LoVo (cell line): ENCODE measurements around the gene VAV3.
A peak's percentile ranks its signal among the peaks of the same experiment; 100 is the strongest.
"Not testable (repeated sequence)": the region's sequence is repeated elsewhere in the genome, so short reads cannot be mapped to it uniquely, and the experiment has no call there.

Experiments
- DNase-seq: peaks from one replicate; pipeline ENCODE4 v3.0.0-alpha.2; 2016; ENCODE audit warnings: low spot score

Gene VAV3

DNA sequence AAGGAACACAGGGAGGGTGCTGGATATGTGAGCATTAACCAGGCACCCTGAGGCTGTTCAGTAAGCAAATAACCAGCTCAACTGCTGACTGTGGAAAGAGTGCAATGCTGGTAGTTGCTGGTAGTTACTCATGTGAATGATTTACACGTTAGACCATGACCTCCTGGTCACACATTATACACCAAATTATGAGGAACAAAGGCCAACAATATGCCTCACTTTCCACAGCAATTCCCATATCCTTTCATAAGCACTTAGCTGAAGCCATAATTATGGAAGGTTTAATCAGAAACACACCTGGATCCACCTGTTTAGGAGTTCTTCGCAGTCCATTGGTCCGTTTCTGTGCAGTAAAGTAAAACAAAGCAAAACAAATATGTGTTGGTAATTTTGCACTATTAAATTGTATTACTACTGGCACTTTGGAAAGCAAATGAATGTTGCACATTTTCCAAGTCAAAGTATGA lies 281.8 kb downstream of the VAV3 start:
- peak; percentile 37 for DNase-seq

GRCh38 chr1:107682467-107682866 lies 282.5 kb downstream of the VAV3 start:
- peak; percentile 65 for DNase-seq

- no peak for DNase-seq
These were observed 283.9 kb downstream of the VAV3 start for GRCh38 chr1:107681001-107681479.

DNA sequence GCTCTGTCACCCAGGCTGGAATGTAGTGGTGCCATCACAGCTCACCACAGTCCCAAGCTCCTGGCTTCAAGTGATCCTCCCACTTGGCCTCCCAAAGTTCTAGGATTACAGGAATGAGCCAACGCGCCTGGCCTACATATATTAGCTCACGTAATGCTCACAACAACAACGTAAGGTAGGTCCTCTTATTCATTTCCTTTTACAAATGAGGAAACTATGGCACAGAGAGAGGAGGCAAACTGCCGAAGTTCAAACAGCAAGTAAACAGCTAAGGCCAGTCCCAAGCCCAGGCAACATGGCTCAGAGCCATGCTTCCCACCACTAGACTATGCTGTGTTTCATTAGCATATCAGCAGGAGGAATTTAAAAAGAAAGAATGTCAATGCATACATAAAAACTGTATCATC lies 284.4 kb downstream of the VAV3 start:
- DNase-seq, result no peak

DNA sequence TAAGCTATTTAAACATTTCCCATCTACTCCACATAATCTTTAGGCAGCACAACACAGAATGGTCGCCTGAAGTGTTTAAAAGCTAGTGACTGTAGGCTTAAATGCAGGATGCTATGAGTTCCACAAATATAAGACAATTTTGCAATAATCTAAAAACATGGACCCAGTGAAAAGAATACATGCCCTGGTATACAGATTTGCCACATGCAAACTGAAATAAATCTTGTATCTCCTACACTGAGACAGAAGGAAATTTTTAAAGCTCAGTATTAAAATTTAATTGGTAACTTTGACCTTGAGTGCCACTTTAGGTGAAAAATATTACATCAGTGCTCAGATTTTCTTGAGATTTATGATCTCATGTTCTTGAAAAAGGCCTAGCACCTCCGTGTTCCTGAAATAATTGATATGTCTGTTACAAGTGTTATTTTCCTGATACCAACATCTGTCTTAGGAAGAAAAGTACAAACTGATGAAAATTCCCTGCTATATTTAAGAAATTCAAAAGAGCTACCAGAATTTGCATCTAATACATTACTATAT lies 285.5 kb downstream of the VAV3 start:
- no peak for DNase-seq

DNA sequence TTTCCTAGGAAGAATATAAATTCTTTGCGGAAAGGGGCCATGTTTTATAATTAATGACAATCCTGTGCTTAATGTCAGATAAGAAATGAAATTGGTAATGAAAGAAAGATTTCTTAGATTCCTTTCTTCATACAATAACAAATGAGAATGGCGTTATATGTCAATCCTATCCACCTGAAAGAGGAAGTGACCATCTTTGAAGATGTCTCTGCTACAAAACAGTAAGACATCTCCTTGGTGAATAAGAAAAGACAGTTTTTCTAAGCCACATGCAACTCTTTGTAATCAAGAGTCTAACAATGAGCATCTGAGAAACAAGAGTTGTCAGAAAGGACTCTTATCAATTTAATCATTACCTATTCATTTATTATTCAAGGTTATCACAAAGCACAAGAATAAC lies 286.0 kb downstream of the VAV3 start:
- no peak for DNase-seq

DNA sequence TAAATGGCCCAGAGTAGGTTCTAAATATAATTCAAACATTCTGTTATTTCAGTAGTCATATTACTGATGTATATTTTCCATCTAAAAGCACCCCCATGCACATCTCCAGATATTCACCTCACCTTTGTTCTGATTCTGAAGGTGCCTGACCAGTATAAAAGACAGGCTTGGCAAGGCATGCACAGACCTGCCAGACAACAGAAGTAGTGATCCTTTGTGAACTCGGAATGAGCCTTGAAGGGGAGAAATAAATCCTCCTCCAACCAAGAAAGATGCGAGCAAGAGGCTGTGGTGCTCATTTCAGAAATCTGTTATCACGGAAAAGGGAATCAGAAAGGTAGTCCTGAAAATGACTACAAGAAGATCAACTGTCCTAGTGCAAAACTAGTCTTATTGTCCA lies 287.3 kb downstream of the VAV3 start:
- no peak for DNase-seq

DNA sequence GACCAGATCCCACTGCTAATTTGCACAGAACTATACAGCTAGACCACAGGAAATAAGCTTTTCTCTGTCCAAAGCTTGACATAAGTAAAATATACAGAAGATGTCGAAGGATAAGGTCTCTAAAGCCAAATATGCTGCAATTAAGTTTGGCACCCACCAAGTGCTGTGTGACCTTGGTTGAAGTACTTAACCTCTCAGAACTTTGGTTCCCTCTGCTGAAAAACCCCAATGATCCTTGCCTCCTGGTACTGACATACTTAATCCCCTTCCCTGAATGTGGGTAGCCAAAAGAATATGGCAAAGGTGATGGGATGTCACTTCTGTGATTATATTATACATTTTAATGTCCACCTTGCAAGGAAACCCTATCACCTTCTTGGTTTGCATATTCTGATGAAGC lies 290.5 kb downstream of the VAV3 start:
- no peak for DNase-seq

GRCh38 chr1:107673006-107673405 lies 292.0 kb downstream of the VAV3 start:
- DNase-seq, result no peak

- no peak for DNase-seq
These were observed 294.5 kb downstream of the VAV3 start for GRCh38 chr1:107670397-107671040.

DNA sequence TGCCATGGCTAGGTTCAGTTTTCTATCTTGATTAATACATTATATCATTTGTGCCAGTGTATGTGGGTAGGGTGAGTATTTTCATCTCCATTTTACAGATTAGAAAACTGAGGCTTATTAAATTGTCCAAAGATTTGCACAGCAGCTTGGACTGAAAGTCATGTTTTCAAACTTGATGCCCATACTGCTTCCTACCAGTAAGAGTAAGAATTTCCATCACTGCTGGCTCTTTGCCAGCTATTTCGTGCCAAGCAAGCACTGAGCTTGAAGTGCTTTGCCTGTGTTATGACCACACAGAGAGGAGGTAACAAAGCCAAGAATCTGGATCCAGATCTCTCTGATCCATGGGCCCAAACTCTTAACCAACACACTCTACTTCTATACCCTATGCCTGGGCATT lies 295.0 kb downstream of the VAV3 start:
- DNase-seq, result no peak

DNA sequence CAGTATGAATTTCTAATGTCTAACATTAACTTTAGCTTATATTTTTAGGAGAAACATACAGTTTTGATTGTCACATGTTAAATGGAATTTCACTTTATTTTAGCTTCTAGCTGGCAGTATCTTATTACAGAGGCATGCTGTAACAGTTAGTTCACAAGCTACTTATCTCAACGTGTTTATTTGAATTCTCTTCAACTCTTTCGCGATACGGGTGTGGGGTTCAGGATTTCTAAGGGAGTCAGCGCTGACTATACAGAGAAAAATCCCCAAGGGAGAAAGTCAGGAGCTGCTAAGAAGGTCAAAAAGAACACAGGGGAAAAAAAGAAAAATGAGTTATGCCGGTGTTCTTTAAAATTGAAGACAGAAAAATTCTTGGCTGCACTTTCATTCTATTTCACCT lies 296.2 kb downstream of the VAV3 start:
- DNase-seq, result no peak

DNA sequence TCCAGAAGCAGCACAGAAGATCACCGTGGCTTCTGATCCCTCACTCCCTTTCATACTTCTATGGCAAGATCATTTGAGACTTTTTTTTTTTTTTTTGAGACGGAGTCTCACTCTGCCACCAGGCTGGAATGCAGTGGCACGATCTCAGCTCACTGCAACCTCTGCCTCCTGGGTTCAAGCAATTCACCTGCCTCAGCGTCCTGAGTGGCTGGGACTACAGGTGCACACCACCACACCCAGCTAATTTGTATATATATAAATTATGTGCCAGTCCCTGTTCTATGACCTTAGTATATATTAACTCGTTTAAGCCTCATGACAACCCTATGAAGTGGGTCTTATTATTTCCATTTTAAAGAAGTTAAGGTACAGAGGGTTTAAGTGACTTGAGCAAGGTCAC lies 298.5 kb downstream of the VAV3 start:
- DNase-seq, result no peak

GRCh38 chr1:107664982-107665925 lies 299.7 kb downstream of the VAV3 start:
- DNase-seq, result no peak

GRCh38 chr1:107662971-107663370 lies 302.0 kb downstream of the VAV3 start:
- DNase-seq, result no peak

DNA sequence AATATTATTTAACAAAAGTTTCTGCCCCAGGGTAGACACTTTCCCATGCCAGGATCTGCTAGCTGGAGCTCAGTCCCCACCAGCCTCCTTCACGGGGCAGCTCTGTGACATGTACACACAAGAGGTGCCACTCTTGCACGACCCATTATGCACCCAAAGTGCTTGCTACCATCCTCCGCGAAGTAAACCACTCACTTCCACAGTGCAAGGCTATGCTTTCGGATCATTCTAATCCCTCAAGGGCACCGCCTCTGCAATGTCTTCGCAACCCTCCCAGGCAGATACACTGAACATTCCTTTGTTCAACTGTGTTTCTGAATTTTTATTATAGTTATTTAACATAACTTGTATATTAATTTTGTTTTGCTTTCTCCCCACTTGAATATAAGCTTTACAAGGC lies 303.8 kb downstream of the VAV3 start:
- no peak for DNase-seq

GRCh38 chr1:107659961-107660360 lies 305.0 kb downstream of the VAV3 start:
- no peak for DNase-seq

GRCh38 chr1:107657356-107657755 lies 307.6 kb downstream of the VAV3 start:
- no peak for DNase-seq

- DNase-seq, result no peak
These were observed 311.2 kb downstream of the VAV3 start for GRCh38 chr1:107653765-107654164.

GRCh38 chr1:107653005-107653404 lies 312.0 kb downstream of the VAV3 start:
- no peak for DNase-seq

GRCh38 chr1:107650825-107651224 lies 314.2 kb downstream of the VAV3 start:
- DNase-seq, result not testable (repeated sequence)

DNA sequence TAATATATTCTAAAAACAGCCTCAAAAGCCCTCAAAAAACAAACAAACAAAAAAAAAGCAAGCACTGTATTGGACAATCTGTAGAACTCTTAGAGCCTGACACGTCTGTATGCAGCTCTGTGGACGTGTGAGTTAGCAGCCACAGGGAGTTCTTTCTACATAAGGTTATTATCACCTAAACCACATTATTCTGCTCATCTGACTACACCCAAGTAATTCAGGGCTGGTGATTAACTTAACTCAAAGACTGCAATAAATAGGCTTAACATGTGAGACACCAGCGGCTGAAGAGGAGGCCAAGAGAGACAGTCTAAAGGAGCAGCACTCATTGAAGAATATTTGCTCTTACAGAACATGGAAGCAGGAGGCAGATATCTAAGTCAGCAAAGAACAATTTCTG lies 316.0 kb downstream of the VAV3 start:
- no peak for DNase-seq

DNA sequence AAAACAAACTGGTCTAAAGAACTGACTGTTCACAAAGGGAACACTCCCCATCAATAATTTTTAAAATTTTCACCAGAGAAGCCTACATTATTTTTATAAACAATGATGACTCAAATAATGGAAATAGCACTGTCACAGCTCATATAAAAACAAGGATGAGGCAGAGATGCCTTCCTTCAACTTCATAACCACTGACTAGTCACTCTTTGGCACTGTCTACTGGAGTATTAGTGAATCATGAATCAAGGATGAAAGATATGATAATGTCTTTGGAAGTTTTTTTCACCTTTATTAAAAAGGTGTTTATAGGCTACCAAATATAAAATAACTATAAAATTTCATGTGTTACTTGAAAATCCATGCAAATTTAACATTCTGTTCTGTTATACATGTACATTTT lies 316.9 kb downstream of the VAV3 start:
- no peak for DNase-seq
